Panc1 (cell line): ENCODE results near the gene DCAF10. TPM values are rescaled to one million over a fixed set of nuclear protein-coding genes. Genes with fewer than 3 reads are reported as not detected.

Source experiments
- ATAC-seq: fragments of 200-7000 bp; cut with Tn5 transposase; 2 replicates; pipeline ENCODE4 v1.9.1; 2020; ENCODE audit warnings: mild to moderate bottlenecking, moderate library complexity
- BruUV-seq: library from RNA; stranded (reverse); fragments of 400-500 nt; replicated peaks from 2 replicates; lab custom pipeline; 2021; lab: Mats Ljungman, UMichigan
- CTCF ChIA-PET: fragments of 300-600 bp; sonication (Branson Sonifier 250); formaldehyde crosslinking; loops from one replicate; lab custom pipeline; 2022; ENCODE audit warnings: antibody characterized with exemption; lab: Charles Lee
- POLR2A ChIA-PET: fragments of 300-600 bp; sonication (Branson Sonifier 250); formaldehyde crosslinking; loops from one replicate; lab custom pipeline; 2022; ENCODE audit warnings: antibody characterized with exemption; lab: Charles Lee
- DNase-seq: peaks from one replicate; pipeline ENCODE4 v3.0.0-alpha.2; 2010; ENCODE audit warnings: low read depth, low spot score
- H3K27ac ChIP-seq: 2 replicates; pipeline ENCODE4 v1.5.1; 2011; ENCODE audit warnings: mild to moderate bottlenecking, low read length, inconsistent platforms
- H3K27me3 ChIP-seq: fragments of 200-500 bp; sonication (Bioruptor generic); 2 replicates; pipeline ENCODE4 v1.6.0; 2014; ENCODE audit warnings: low read length, inconsistent platforms; ENCODE audit not compliant: control insufficient read depth, insufficient read depth
- H3K36me3 ChIP-seq: fragments of 200-500 bp; sonication (Bioruptor generic); 2 replicates; pipeline ENCODE4 v1.5.1; 2014; ENCODE audit warnings: inconsistent platforms, mild to moderate bottlenecking, low read length, moderate library complexity; ENCODE audit not compliant: control insufficient read depth, insufficient read depth
- H3K4me1 ChIP-seq: 2 replicates; pipeline ENCODE4 v1.5.1; 2011; ENCODE audit warnings: inconsistent platforms, mild to moderate bottlenecking, low read length, moderate library complexity; ENCODE audit not compliant: control insufficient read depth, insufficient read depth
- H3K4me3 ChIP-seq, 2 experiments: 2 replicates each; pipeline ENCODE4 v1.5.1; 2011 to 2012; ENCODE audit warnings: low read depth in 2 of 2, low read length in 2 of 2, mild to moderate bottlenecking in 2 of 2, inconsistent platforms in 1 of 2, moderate library complexity in 1 of 2
- H3K9me3 ChIP-seq: fragments of 200-500 bp; sonication (Bioruptor generic); 2 replicates; pipeline ENCODE4 v1.5.1; 2014; ENCODE audit warnings: low read depth, mild to moderate bottlenecking, inconsistent platforms, low read length, moderate library complexity; ENCODE audit not compliant: control insufficient read depth, insufficient read depth
- POLR2AphosphoS5 ChIP-seq: IDR thresholded peaks from 2 replicates; pipeline ENCODE4 v1.6.1; 2012; ENCODE audit warnings: mild to moderate bottlenecking, low read depth, low read length, moderate library complexity
- REST ChIP-seq, 2 experiments: IDR thresholded peaks; 2 replicates each; pipeline ENCODE4 v1.6.1; 2011 to 2012; ENCODE audit warnings: low read depth in 2 of 2, control low read depth in 1 of 2, low read length in 1 of 2, mild to moderate bottlenecking in 1 of 2, moderate library complexity in 1 of 2; ENCODE audit not compliant: insufficient read depth in 1 of 2
- SIN3A ChIP-seq: IDR thresholded peaks from 2 replicates; pipeline ENCODE4 v1.6.1; 2012; ENCODE audit warnings: low read depth, mild to moderate bottlenecking, low read length, moderate library complexity, borderline replicate concordance; ENCODE audit not compliant: insufficient read depth
- TCF7L2 ChIP-seq: IDR thresholded peaks from 2 replicates; pipeline ENCODE4 v1.6.1; 2011; ENCODE audit warnings: mild to moderate bottlenecking, low read depth, low read length, inconsistent platforms
- in situ Hi-C: cut with HindIII; loops from 2 replicates; pipeline ENCODE4 v1.10.0; 2016; ENCODE audit warnings: low sequenced_read_pairs, low pct_unique_long_range_greater_than_20kb
- intact Hi-C: fragments of 100-400 bp; cut with micrococcal nuclease; formaldehyde crosslinking; loops from one replicate; pipeline ENCODE4 v1.10.0; 2022; ENCODE audit not compliant: unreplicated experiment
- total RNA-seq: library from RNA; stranded (reverse); gene quantifications from one replicate; pipeline ENCODE4 v1.2.1, GENCODE V29; 2021; ENCODE audit not compliant: unreplicated experiment
- TF ChIP-seq, protein P1 (sequence below): fragments of 450-650 bp; IDR thresholded peaks from 2 replicates; pipeline ENCODE4 v1.5.1; 2017; ENCODE audit warnings: mild to moderate bottlenecking

The DCAF10 gene
- total RNA-seq, 1 experiment from 2014 or later: 18.5 TPM

- Histone ChIP-seq H3K36me3 (peaks cover 8% of the 10 kb centered on the region; the same call in 1 of the 2 replicates), H3K9me3 (no peaks in the 10 kb centered on the region), H3K27ac (no peak overlapping the region), H3K4me3 (no peak overlapping the region), H3K27me3 (no peaks in the 10 kb centered on the region), H3K4me1 (no peaks in the 10 kb centered on the region)
- no peak for TF ChIP-seq SIN3A
- ATAC-seq (no peak), DNase-seq (no peak)
- BruUV-seq: no TSS peak
- CTCF ChIA-PET: no interaction called here
- POLR2A ChIA-PET: no interaction called here
- intact Hi-C loops (no loop called here), in situ Hi-C loops (no loop called here)
Measured at GRCh38 chr9:37769306-37769705, 31.3 kb upstream of the DCAF10 start.

DNA sequence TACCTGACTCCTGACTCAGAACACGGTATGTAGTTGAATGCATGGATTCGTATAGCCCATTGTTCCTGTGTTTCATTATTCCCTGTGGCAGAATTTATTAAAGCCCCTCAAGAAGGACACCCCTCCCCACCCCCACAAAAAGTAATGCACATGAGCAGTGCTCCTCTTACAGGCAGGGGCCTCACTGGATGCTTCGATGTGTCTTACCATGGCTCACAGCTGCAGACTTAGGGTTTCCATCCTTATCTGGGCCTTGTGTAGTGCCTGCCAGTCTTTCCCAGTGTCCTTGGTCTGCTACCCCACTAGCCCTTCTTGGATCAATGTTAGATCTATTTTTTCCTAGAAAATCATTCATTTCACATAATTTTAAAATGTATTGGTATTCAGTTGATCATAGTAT is 30.6 kb upstream of the DCAF10 start:
- ChIA-PET CTCF (no interaction called here), POLR2A (interaction anchor here (0.6 kb wide), 1 partner anchor 42 kb away, joined by 4 read pairs; no protein-coding TSS in a partner anchor)
- no peak for ATAC-seq
- TF ChIP-seq SIN3A (no peak), REST (IDR thresholded peaks at IDR 0.05; ENCODE audit: insufficient read depth in 1 of 2, low read depth in 2 of 2, low read length in 1 of 2) (no peak), TCF7L2 (no peak), POLR2AphosphoS5 (no peak)
- TF ChIP-seq, protein P1, sequence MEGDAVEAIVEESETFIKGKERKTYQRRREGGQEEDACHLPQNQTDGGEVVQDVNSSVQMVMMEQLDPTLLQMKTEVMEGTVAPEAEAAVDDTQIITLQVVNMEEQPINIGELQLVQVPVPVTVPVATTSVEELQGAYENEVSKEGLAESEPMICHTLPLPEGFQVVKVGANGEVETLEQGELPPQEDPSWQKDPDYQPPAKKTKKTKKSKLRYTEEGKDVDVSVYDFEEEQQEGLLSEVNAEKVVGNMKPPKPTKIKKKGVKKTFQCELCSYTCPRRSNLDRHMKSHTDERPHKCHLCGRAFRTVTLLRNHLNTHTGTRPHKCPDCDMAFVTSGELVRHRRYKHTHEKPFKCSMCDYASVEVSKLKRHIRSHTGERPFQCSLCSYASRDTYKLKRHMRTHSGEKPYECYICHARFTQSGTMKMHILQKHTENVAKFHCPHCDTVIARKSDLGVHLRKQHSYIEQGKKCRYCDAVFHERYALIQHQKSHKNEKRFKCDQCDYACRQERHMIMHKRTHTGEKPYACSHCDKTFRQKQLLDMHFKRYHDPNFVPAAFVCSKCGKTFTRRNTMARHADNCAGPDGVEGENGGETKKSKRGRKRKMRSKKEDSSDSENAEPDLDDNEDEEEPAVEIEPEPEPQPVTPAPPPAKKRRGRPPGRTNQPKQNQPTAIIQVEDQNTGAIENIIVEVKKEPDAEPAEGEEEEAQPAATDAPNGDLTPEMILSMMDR: no peak
- peaks cover 8% of the 10 kb centered on the region; the same call in 1 of the 2 replicates for H3K36me3 ChIP-seq
- no peaks in the 10 kb centered on the region for H3K9me3 ChIP-seq
- no peak overlapping the region for H3K4me3 ChIP-seq
- H3K27me3 ChIP-seq: no peaks in the 10 kb centered on the region
- no peak overlapping the region for H3K27ac ChIP-seq
- intact Hi-C loops: no loop called here
- in situ Hi-C loops: no loop called here
- H3K4me1 ChIP-seq: no peaks in the 10 kb centered on the region
- no peak for DNase-seq
- no TSS peak for BruUV-seq

- no TSS peak for BruUV-seq
- peaks cover 17% of the 10 kb centered on the region; the same call in 1 of the 2 replicates for H3K36me3 ChIP-seq
- TF ChIP-seq POLR2AphosphoS5: no peak
- TF ChIP-seq, protein P1: no peak
- no peak for TF ChIP-seq TCF7L2
- no peak for TF ChIP-seq REST (IDR thresholded peaks at IDR 0.05; ENCODE audit: insufficient read depth in 1 of 2, low read depth in 2 of 2, low read length in 1 of 2)
- no peak for TF ChIP-seq SIN3A
- no peak for DNase-seq
- ChIA-PET POLR2A (no interaction called here), CTCF (no interaction called here)
- H3K27me3 ChIP-seq: no peaks in the 10 kb centered on the region
- no peaks in the 10 kb centered on the region for H3K4me1 ChIP-seq
- H3K27ac ChIP-seq: no peak overlapping the region
- in situ Hi-C loops (no loop called here), intact Hi-C loops (no loop called here)
- H3K4me3 ChIP-seq: no peak overlapping the region
- no peak for ATAC-seq
- no peaks in the 10 kb centered on the region for H3K9me3 ChIP-seq
Measured at GRCh38 chr9:37775216-37775919, 25.2 kb upstream of the DCAF10 start.
